Stomach smooth muscle (tissue), 2 donors: Measurements from ENCODE around the gene UGT2A2.
"Not testable (repeated sequence)": the region's sequence is repeated elsewhere in the genome, so short reads cannot be mapped to it uniquely, and the experiment has no call there.

Experiments used
- H3K27ac ChIP-seq: one replicate; pipeline ENCODE4 v1.7.0; 2013; ENCODE audit warnings: mild to moderate bottlenecking, low read length, inconsistent platforms
- H3K27me3 ChIP-seq, 2 donors: one replicate each; pipeline ENCODE4 v1.7.0; 2013; ENCODE audit warnings: low read length in 2 of 2; ENCODE audit not compliant: insufficient read depth in 2 of 2, control insufficient read depth in 1 of 2
- H3K36me3 ChIP-seq, 2 donors: one replicate each; pipeline ENCODE4 v1.7.0; 2013; ENCODE audit warnings: low read length in 2 of 2; ENCODE audit not compliant: control insufficient read depth in 2 of 2, insufficient read depth in 2 of 2
- H3K4me1 ChIP-seq: one replicate; pipeline ENCODE4 v1.7.0; 2013; ENCODE audit warnings: low read length; ENCODE audit not compliant: control insufficient read depth, insufficient read depth
- H3K4me3 ChIP-seq, 2 donors: one replicate each; pipeline ENCODE4 v1.7.0; 2013; ENCODE audit warnings: low read length in 2 of 2
- H3K9ac ChIP-seq, 2 donors: one replicate each; pipeline ENCODE4 v1.7.0; 2013; ENCODE audit warnings: low read length in 2 of 2, mild to moderate bottlenecking in 1 of 2
- H3K9me3 ChIP-seq, 2 donors: one replicate each; pipeline ENCODE4 v1.7.0; 2013; ENCODE audit warnings: low read length in 2 of 2; ENCODE audit not compliant: control insufficient read depth in 2 of 2
- donor health status: healthy.
- donor health status: Pancreatic carcinoma.

The UGT2A2 gene

GRCh38 chr4:69639542-69639941 is at the start of gene UGT2A2:
TSS of gene UGT2A2 (minus strand) at chr4:69639642. CDS start at chr4:69639640, 2 bp downstream.
- Histone ChIP-seq H3K9ac (no peak within 1 kb of the TSS), H3K27me3 (no peaks in the 10 kb centered on the region), H3K4me3 (no peak within 1 kb of the TSS), H3K36me3 (no peaks in the 10 kb centered on the region), H3K4me1 (no peaks in the 10 kb centered on the region), H3K27ac (no peak within 1 kb of the TSS), H3K9me3 (no peaks in the 10 kb centered on the region)

- Histone ChIP-seq H3K27me3 (no peaks in the 10 kb centered on the region), H3K4me1 (no peaks in the 10 kb centered on the region), H3K36me3 (no peaks in the 10 kb centered on the region), H3K4me3 (no peak overlapping the region), H3K27ac (no peak overlapping the region), H3K9me3 (no peaks in the 10 kb centered on the region), H3K9ac (no peak overlapping the region)
Observed at GRCh38 chr4:69684804-69685203, 45.4 kb upstream of the UGT2A2 start.

GRCh38 chr4:69668680-69669079 is 29.2 kb upstream of the UGT2A2 start:
- Histone ChIP-seq H3K9me3 (no peaks in the 10 kb centered on the region), H3K4me1 (no peaks in the 10 kb centered on the region), H3K36me3 (no peaks in the 10 kb centered on the region), H3K27ac (no peak overlapping the region), H3K9ac (no peak overlapping the region), H3K27me3 (no peaks in the 10 kb centered on the region), H3K4me3 (no peak overlapping the region)

- not testable (repeated sequence) for H3K9me3 ChIP-seq, H3K9ac ChIP-seq, H3K27ac ChIP-seq, H3K4me3 ChIP-seq, H3K4me1 ChIP-seq, H3K36me3 ChIP-seq, H3K27me3 ChIP-seq
Observed at GRCh38 chr4:69664009-69664408, 24.6 kb upstream of the UGT2A2 start.

- not testable (repeated sequence) for H3K9me3 ChIP-seq, H3K9ac ChIP-seq, H3K27ac ChIP-seq, H3K27me3 ChIP-seq, H3K36me3 ChIP-seq, H3K4me3 ChIP-seq, H3K4me1 ChIP-seq
Observed at GRCh38 chr4:69661130-69661803, 21.8 kb upstream of the UGT2A2 start.

GRCh38 chr4:69658133-69658532 is 18.7 kb upstream of the UGT2A2 start:
- Histone ChIP-seq H3K27ac (no peak overlapping the region), H3K27me3 (no peaks in the 10 kb centered on the region), H3K4me3 (no peak overlapping the region), H3K9ac (no peak overlapping the region), H3K36me3 (no peaks in the 10 kb centered on the region), H3K4me1 (no peaks in the 10 kb centered on the region), H3K9me3 (no peaks in the 10 kb centered on the region)

- Histone ChIP-seq H3K9me3 (no peaks in the 10 kb centered on the region), H3K27me3 (no peaks in the 10 kb centered on the region), H3K4me3 (no peak overlapping the region), H3K27ac (no peak overlapping the region), H3K9ac (no peak overlapping the region), H3K36me3 (no peaks in the 10 kb centered on the region), H3K4me1 (no peaks in the 10 kb centered on the region)
Observed at GRCh38 chr4:69656653-69657158, 17.3 kb upstream of the UGT2A2 start.

GRCh38 chr4:69653147-69653546 is 13.7 kb upstream of the UGT2A2 start, which contains the start of gene UGT2A1:
TSS of gene UGT2A1 (minus strand) at chr4:69653247. CDS start at chr4:69647644, 5,603 bp downstream.
- Histone ChIP-seq H3K9ac (no peak within 1 kb of the TSS), H3K36me3 (no peaks in the 10 kb centered on the region), H3K4me3 (no peak within 1 kb of the TSS), H3K9me3 (no peaks in the 10 kb centered on the region), H3K27me3 (no peaks in the 10 kb centered on the region), H3K27ac (no peak within 1 kb of the TSS), H3K4me1 (no peaks in the 10 kb centered on the region)

GRCh38 chr4:69650872-69651271 is 11.4 kb upstream of the UGT2A2 start:
- no peaks in the 10 kb centered on the region for H3K27me3 ChIP-seq

GRCh38 chr4:69649629-69650028 is 10.2 kb upstream of the UGT2A2 start:
- Histone ChIP-seq H3K4me3 (no peak overlapping the region), H3K9me3 (no peaks in the 10 kb centered on the region), H3K27me3 (no peaks in the 10 kb centered on the region), H3K36me3 (no peaks in the 10 kb centered on the region), H3K27ac (no peak overlapping the region), H3K4me1 (no peaks in the 10 kb centered on the region), H3K9ac (no peak overlapping the region)

More at GRCh38 chr4:69650872-69651271, 11.4 kb upstream of the UGT2A2 start:
- Histone ChIP-seq H3K27ac (no peak overlapping the region), H3K36me3 (no peaks in the 10 kb centered on the region), H3K9ac (no peak overlapping the region), H3K9me3 (no peaks in the 10 kb centered on the region), H3K4me3 (no peak overlapping the region), H3K4me1 (no peaks in the 10 kb centered on the region)

- Histone ChIP-seq H3K4me1 (no peaks in the 10 kb centered on the region), H3K27ac (no peak overlapping the region), H3K9me3 (no peaks in the 10 kb centered on the region)
Observed at GRCh38 chr4:69649207-69649606, 9.8 kb upstream of the UGT2A2 start.

More at GRCh38 chr4:69649207-69649606, 9.8 kb upstream of the UGT2A2 start:
- Histone ChIP-seq H3K27me3 (no peaks in the 10 kb centered on the region), H3K9ac (no peak overlapping the region), H3K4me3 (no peak overlapping the region), H3K36me3 (no peaks in the 10 kb centered on the region)
